Fibroblast of lung (primary cell): Measurements from ENCODE around the gene PTPRM.

Experiments
- EZH2 ChIP-seq: IDR thresholded peaks from 2 replicates; pipeline ENCODE4 v1.5.1; 2012; ENCODE audit warnings: low read length, control low read depth, mild to moderate bottlenecking; ENCODE audit errors: missing control alignments
- TF ChIP-seq, protein P1 (sequence below), 2 donors: IDR thresholded peaks in 1 of 2; conservative IDR thresholded peaks in 1 of 2; 1 replicate in 1 of 2; 2 replicates in 1 of 2; pipeline ENCODE4 v1.5.1; 2011 to 2012; ENCODE audit warnings: low read length in 2 of 2, control low read depth in 1 of 2, inconsistent platforms in 1 of 2, low read depth in 1 of 2, mild to moderate bottlenecking in 1 of 2

DNA sequence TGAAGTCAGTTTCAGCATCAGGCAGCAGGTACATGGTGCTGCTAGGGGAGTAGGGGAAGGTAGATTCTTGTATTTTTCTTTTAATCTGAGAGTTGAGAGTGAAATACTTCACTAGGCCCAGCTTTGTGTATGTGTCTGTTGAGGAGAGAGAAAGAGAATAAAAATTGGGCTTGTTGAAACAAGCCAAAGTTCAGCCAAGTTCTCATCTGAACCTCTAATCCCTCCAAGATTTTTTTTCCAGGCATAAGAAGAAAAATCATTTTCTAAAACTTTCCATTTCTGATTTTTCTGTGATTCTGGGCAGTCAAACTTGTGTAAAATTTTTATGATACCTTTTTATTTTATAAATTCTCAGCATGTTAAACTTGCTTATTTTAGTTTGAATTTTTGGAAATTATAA lies 55.6 kb downstream of the PTPRM start:
- TF ChIP-seq, protein P1, sequence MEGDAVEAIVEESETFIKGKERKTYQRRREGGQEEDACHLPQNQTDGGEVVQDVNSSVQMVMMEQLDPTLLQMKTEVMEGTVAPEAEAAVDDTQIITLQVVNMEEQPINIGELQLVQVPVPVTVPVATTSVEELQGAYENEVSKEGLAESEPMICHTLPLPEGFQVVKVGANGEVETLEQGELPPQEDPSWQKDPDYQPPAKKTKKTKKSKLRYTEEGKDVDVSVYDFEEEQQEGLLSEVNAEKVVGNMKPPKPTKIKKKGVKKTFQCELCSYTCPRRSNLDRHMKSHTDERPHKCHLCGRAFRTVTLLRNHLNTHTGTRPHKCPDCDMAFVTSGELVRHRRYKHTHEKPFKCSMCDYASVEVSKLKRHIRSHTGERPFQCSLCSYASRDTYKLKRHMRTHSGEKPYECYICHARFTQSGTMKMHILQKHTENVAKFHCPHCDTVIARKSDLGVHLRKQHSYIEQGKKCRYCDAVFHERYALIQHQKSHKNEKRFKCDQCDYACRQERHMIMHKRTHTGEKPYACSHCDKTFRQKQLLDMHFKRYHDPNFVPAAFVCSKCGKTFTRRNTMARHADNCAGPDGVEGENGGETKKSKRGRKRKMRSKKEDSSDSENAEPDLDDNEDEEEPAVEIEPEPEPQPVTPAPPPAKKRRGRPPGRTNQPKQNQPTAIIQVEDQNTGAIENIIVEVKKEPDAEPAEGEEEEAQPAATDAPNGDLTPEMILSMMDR (conservative IDR thresholded peaks at IDR 0.05 in 1 of 2, IDR thresholded peaks at IDR 0.05 in 1 of 2; ENCODE audit: low read depth in 1 of 2, low read length in 2 of 2) = no peak
- no peak for TF ChIP-seq EZH2
